Parathyroid adenoma (tissue), 2 donors: ENCODE measurements around the gene ZGPAT.

Experiments
- H2AFZ ChIP-seq: fragments of 300-600 bp; sonication (generic); one replicate; pipeline ENCODE4 v1.7.0; 2017; ENCODE audit warnings: antibody characterized with exemption, mild to moderate bottlenecking
- H3K27ac ChIP-seq: fragments of 300-600 bp; sonication (generic); one replicate; pipeline ENCODE4 v1.7.0; 2017
- H3K27me3 ChIP-seq: fragments of 300-600 bp; sonication (generic); one replicate; pipeline ENCODE4 v1.7.0; 2017; ENCODE audit warnings: low read length; ENCODE audit not compliant: control insufficient read depth, insufficient read depth
- H3K36me3 ChIP-seq: fragments of 300-600 bp; sonication (generic); one replicate; pipeline ENCODE4 v1.7.0; 2017; ENCODE audit warnings: low read length; ENCODE audit not compliant: control insufficient read depth, insufficient read depth
- H3K4me1 ChIP-seq: fragments of 300-600 bp; sonication (generic); one replicate; pipeline ENCODE4 v1.7.0; 2017; ENCODE audit warnings: control low read depth
- H3K4me2 ChIP-seq: fragments of 300-600 bp; sonication (generic); one replicate; pipeline ENCODE4 v1.7.0; 2017; ENCODE audit warnings: low read length
- H3K4me3 ChIP-seq: fragments of 300-600 bp; sonication (generic); one replicate; pipeline ENCODE4 v1.7.0; 2017; ENCODE audit warnings: low read depth, low read length
- H3K79me2 ChIP-seq: fragments of 300-600 bp; sonication (generic); one replicate; pipeline ENCODE4 v1.7.0; 2017; ENCODE audit warnings: control low read depth
- H3K9ac ChIP-seq: fragments of 300-600 bp; sonication (generic); one replicate; pipeline ENCODE4 v1.7.0; 2017; ENCODE audit warnings: mild to moderate bottlenecking
- H3K9me3 ChIP-seq: fragments of 300-600 bp; sonication (generic); one replicate; pipeline ENCODE4 v1.7.0; 2017; ENCODE audit warnings: low read length; ENCODE audit not compliant: control insufficient read depth
- TF ChIP-seq, protein P1 (sequence below): fragments of 300-600 bp; sonication (generic); IDR thresholded peaks from one replicate; pipeline ENCODE4 v1.7.0; 2017; ENCODE audit warnings: antibody characterized with exemption, mild to moderate bottlenecking
- donor health status: primary hyperparathyroidism.

The ZGPAT gene

DNA sequence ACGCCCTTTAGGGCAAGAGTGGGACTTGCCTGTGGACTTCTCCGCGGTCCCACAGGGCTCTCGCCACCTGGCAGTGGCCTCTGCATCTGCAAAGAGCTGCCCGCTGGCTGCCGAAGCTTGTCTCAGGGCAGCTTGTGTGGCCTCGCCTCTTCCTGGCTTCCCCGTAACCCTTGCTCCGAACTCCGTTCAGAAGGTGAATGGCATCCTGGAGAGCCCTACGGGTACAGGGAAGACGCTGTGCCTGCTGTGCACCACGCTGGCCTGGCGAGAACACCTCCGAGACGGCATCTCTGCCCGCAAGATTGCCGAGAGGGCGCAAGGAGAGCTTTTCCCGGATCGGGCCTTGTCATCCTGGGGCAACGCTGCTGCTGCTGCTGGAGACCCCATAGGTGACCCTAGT lies 46.7 kb upstream of the ZGPAT start:
- Histone ChIP-seq H3K4me3 (no peak overlapping the region), H3K4me2 (no peak overlapping the region), H3K9me3 (no peaks in the 10 kb centered on the region), H3K36me3 (no peaks in the 10 kb centered on the region), H3K4me1 (peaks cover 15% of the 10 kb centered on the region), H3K27ac (no peak overlapping the region), H3K9ac (no peak overlapping the region), H3K27me3 (no peaks in the 10 kb centered on the region), H2AFZ (no peak overlapping the region), H3K79me2 (peaks cover 29% of the 10 kb centered on the region)
- TF ChIP-seq, protein P1, sequence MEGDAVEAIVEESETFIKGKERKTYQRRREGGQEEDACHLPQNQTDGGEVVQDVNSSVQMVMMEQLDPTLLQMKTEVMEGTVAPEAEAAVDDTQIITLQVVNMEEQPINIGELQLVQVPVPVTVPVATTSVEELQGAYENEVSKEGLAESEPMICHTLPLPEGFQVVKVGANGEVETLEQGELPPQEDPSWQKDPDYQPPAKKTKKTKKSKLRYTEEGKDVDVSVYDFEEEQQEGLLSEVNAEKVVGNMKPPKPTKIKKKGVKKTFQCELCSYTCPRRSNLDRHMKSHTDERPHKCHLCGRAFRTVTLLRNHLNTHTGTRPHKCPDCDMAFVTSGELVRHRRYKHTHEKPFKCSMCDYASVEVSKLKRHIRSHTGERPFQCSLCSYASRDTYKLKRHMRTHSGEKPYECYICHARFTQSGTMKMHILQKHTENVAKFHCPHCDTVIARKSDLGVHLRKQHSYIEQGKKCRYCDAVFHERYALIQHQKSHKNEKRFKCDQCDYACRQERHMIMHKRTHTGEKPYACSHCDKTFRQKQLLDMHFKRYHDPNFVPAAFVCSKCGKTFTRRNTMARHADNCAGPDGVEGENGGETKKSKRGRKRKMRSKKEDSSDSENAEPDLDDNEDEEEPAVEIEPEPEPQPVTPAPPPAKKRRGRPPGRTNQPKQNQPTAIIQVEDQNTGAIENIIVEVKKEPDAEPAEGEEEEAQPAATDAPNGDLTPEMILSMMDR, result no peak

DNA sequence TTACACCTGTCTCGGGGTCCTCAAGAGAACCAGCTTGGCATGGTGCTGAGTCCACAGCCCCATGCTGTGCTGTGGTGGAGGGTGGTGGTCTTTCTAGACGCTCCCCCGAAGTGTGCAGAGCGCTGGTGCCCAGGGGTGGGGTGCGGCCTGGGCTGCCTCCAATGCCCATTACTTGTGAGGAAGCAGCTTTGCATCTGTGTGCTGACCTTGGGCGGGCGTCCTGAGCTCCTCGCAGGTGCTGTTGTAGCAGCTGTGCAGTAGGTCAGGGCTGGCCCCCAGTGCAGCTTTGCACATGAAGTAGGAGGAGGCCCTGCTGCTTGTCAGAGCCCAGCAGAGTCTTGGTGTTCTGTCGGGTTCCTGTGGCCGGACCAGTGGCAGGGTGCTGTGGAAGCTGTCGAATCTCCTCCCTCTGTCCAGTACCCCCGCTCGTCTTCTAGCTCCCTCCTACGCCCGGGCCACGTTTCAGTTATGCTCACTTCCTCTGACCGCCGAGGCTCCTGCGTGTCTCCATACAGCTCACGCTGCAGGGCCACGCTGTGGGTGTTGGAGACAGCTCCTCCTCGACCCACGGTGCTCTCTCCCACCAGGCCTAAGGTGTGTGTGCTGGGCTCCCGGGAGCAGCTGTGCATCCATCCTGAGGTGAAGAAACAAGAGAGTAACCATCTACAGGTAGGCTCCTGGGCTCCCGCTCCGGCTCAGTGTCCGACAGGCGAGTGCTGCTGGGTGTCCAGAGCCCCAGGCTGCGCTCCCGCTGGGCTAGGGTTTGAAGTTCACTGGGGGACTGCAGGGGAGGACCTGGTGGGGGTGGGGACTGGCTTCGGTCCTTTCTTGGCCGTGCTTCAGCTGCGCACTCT lies 45.7 kb upstream of the ZGPAT start:
- peaks cover 29% of the 10 kb centered on the region for H3K79me2 ChIP-seq
- no peak overlapping the region for H2AFZ ChIP-seq
- peaks cover 12% of the 10 kb centered on the region for H3K4me1 ChIP-seq
- no peak overlapping the region for H3K4me2 ChIP-seq
- TF ChIP-seq, protein P1, result no peak
- no peaks in the 10 kb centered on the region for H3K36me3 ChIP-seq
- no peaks in the 10 kb centered on the region for H3K9me3 ChIP-seq
- H3K4me3 ChIP-seq, result no peak overlapping the region
- H3K9ac ChIP-seq, result no peak overlapping the region
- no peak overlapping the region for H3K27ac ChIP-seq
- no peaks in the 10 kb centered on the region for H3K27me3 ChIP-seq

DNA sequence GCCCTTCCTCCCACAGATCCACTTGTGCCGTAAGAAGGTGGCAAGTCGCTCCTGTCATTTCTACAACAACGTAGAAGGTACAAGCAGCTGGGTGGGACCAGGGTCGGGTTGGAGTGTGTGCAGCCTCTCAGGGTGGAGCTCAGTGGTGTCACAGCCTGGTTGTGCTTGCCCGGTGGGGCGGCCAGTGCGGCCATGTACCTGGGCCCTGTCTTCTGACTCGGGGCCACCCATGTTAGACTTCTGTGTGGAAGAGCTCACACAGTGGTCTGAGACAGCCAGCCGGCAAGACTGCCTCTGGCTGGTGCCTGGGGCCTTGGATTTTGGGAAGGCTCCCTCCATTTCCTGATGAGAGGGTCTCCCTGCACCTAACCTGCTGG lies 45.0 kb upstream of the ZGPAT start:
- no peak overlapping the region for H3K4me2 ChIP-seq
- no peak overlapping the region for H3K4me3 ChIP-seq
- no peaks in the 10 kb centered on the region for H3K9me3 ChIP-seq
- no peak overlapping the region for H3K9ac ChIP-seq
- H3K4me1 ChIP-seq, result peaks cover 6% of the 10 kb centered on the region
- no peaks in the 10 kb centered on the region for H3K36me3 ChIP-seq
- peaks cover 29% of the 10 kb centered on the region for H3K79me2 ChIP-seq
- no peak overlapping the region for H3K27ac ChIP-seq
- TF ChIP-seq, protein P1, result no peak
- H3K27me3 ChIP-seq, result no peaks in the 10 kb centered on the region
- H2AFZ ChIP-seq, result no peak overlapping the region

DNA sequence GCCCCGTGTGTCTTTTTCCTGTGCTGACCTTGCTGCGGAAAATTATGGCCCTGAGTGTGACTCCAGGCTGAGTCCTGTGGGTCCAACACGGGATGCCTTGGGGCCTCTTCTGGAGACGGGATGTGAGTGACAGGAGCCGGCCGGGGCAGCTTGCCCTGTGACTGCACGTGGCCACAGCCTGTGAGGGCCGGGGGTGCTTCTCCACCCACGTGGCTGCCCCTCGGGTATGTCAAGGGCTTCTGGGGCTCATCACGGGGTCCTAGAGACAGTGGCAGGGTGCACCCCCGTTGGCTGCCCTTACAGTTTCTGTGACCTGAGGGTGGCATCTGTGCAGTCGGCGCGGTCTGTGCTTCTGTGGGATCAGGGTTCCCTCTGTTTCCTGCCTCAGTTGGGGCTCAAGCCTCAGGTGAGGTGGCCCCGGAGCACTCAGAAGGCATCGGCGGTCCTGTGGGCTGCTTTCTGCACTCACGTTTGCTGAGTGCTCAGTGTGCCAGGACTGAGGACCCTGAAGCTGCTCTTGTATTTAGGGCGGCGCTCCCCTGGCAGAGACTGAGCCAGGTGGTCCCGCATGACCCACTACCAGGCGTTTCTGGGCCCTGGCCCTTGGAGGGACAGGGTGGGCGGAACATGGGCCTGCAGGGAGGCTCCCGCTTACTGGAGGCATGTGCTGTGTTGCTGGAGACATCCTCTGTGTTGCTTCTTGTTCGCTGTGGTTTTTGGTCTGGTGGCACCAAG lies 44.3 kb upstream of the ZGPAT start:
- Histone ChIP-seq H3K27ac (no peak overlapping the region), H3K36me3 (no peaks in the 10 kb centered on the region), H3K4me3 (no peak overlapping the region), H2AFZ (no peak overlapping the region), H3K9ac (no peak overlapping the region), H3K27me3 (no peaks in the 10 kb centered on the region), H3K4me1 (peaks cover 6% of the 10 kb centered on the region), H3K9me3 (no peaks in the 10 kb centered on the region), H3K4me2 (no peak overlapping the region), H3K79me2 (peaks cover 29% of the 10 kb centered on the region)
- TF ChIP-seq, protein P1, result no peak
